GM21390 (cell line): ENCODE results near the gene CARMIL3.

Experiments
- ATAC-seq: cut with Tn5 transposase; IDR thresholded peaks from one replicate; pipeline ENCODE4 v1.9.1; 2021; ENCODE audit not compliant: unreplicated experiment

Gene CARMIL3

DNA sequence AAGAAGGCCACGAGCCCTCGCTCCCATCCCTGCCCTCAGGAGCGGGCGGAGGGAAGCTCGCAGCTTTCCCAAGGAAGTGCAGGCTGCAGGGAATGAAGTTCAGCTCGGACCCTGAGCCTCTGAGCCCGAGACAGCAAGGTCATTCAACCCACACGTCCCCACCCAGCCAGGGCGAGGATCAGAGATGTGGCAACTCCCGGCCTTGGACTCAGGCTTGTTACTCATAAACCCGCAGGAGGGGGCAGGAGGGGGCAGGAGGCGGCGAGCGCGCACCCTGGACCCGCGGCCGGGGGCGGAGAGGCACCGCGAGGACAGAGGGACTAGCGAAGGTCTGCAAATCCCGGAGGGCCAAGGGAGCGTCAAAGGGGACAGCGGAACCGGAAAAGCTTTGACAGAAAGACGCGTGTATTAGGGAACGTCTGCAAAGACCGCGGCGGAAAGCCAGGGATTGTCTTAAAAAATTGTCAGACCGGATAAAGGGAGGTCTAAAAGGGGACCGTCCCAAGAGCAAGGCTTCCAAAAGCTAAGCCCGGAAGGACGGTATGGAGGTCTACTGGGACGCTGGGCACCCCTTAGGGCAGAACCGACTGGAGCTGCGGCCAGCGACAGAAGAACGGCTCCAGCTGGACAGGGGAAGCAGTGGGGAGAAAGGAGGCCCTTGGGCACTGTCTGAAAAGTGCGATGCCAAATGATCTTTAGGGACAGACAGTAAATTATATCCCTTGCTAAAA lies 62.2 kb downstream of the CARMIL3 start:
- ATAC-seq = peak; percentile 20

DNA sequence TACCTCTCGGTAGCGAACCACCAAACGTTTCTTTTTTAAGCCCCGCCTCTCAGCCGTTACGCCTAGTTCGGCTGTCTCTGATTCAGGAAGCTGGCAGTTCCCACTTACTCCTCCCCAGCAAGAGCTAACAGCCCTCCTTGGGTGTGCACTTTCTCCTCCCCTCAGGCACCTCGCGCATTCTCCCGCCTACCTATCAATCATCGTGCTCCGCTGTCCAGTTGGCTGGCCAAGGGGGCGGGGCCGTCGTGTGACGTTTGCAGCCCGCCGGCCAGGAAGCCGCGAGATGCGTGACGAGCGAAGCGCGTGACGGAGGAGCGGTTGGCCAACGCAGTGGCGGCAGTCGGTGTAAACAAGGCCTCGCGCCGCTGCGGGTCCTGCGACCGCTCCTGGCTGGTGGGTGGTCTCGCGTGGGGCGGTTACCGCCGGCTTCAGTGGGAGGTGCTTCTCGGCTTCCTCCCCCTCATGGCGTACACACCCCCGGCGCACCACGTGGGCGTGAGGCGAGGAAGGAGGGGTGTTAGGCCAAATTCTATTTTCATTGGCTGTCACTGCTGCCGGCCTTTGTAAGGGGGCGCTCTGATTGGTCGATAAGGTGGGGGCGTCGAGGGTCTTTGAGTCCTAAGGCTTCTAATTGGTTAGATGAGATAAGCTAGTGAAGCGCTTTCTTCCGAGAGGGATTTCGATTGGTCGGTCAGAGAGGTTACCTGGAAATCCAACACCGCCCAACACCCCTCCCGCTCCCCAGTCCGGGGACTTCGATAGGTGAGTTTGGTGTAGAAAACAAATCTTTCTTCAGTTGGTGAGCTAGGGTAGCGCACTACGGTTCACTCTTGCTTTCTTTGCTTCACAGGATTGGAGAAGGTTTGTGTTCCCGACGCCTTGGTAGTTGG lies 63.0 kb downstream of the CARMIL3 start, which contains the start of the genes DCAF11 and NRL:
TSS of gene DCAF11 (plus strand) at position 246 of the 890 bp plus-strand sequence. CDS start 818 bp downstream, outside the sequence.
TSS of gene NRL (minus strand) at position 418 of the 890 bp plus-strand sequence. CDS start 32,101 bp downstream, outside the sequence.
- ATAC-seq = peak; percentile 85

DNA sequence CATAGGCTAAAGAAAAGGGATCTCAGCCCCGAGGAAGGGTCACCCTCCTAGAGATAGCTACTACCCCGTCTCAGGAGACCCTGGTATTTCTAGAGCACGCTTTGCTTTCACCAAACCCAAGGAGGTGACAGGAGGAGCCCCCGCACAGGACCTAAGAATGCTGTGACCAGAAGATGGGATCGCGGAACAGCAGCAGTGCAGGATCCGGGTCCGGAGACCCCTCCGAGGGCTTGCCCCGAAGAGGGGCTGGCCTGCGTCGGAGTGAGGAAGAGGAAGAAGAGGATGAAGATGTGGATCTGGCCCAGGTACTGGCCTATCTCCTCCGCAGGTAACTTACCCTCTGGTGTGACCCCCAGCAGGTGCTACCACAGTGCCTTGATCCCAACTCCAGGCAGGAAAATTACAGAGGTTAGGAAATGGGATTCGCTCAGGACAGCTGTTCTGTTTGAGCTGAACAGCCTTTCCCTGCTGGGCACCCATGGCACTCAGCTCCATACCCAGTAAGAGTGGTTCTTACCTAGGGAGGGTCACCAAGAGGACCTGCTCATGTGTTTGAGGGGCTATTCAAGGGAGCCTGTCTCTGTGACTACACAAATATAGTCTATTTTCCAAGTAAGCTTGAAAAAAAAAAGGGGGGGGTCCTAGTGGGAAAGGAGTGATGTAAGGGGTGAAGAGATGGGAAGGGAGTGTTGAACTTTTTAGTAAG lies 63.8 kb downstream of the CARMIL3 start:
- no peak for ATAC-seq

DNA sequence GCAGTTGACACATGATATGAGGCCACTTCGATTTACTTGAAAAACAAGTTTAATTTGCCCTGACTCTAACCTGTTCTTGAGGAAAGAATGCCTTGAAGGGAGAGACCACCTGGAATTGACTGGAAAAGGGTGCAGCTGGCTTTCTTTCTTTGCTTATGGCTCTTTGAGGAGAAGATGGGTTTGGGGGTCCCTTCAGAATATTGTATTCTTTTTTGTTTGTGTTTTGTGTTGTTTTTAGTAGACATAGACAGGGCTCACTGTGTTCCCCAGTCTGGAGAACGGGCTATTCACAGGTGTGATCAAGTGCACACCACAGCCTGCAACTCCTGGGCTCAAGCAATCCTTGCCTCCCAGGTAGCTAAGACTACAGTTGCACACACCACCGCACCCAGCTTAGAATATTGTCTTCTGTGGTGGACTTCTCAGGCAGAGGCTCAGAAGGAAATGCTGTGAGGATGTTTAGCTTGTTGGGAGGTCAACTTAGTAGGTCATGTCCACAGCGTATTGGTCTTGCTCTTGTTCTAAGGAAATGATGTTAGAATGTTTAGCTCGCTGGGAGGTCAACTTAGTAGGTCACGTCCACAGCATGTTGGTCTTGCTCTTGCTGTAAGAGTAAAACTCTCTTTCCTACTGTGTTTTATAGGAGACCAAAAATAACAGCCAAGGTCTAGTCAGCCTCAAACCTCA lies 64.5 kb downstream of the CARMIL3 start:
- no peak for ATAC-seq

DNA sequence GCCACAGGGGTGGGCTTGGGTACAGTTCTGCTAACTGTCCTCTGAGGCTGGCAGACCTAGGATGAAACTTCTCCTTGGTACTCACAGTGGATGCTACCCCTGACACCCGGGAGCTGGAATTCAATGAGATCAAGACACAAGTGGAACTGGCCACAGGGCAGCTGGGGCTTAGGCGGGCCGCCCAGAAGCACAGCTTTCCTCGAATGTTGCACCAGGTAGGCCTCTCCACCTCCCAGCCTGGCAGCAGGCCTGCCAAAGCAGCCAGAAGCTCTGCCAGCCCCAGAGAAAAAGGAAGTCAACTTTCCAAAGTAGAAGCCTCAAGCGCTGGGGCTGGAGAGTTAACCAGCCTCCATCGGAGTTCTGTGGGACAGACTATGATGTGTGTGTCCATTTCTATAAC lies 65.4 kb downstream of the CARMIL3 start:
- no peak for ATAC-seq
